ENCODE measurements around the gene POLG.

GRCh38 chr15:89338036-89338435, 3.4 kb upstream of the POLG start:
- TF ChIP-seq, protein P1, sequence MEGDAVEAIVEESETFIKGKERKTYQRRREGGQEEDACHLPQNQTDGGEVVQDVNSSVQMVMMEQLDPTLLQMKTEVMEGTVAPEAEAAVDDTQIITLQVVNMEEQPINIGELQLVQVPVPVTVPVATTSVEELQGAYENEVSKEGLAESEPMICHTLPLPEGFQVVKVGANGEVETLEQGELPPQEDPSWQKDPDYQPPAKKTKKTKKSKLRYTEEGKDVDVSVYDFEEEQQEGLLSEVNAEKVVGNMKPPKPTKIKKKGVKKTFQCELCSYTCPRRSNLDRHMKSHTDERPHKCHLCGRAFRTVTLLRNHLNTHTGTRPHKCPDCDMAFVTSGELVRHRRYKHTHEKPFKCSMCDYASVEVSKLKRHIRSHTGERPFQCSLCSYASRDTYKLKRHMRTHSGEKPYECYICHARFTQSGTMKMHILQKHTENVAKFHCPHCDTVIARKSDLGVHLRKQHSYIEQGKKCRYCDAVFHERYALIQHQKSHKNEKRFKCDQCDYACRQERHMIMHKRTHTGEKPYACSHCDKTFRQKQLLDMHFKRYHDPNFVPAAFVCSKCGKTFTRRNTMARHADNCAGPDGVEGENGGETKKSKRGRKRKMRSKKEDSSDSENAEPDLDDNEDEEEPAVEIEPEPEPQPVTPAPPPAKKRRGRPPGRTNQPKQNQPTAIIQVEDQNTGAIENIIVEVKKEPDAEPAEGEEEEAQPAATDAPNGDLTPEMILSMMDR (IDR thresholded peaks at IDR 0.05; ENCODE audit: poor library complexity, severe bottlenecking), result no peak
- TF ChIP-seq TAF1 (IDR thresholded peaks at IDR 0.05; ENCODE audit: low read depth), result no peak
- TF ChIP-seq EZH2 (IDR thresholded peaks at IDR 0.05; ENCODE audit: borderline replicate concordance, insufficient read depth, low read length, poor library complexity, severe bottlenecking), result no peak

Measured in neural cell (in vitro differentiated cells).